Loucy (cell line): ENCODE data around the gene FOXQ1.

ENCODE experiments used
- H2AFZ ChIP-seq: fragments of 200-600 bp; sonication (generic); 2 replicates; pipeline ENCODE4 v1.6.0; 2016; ENCODE audit warnings: antibody characterized with exemption, mild to moderate bottlenecking, low read length, moderate library complexity
- H3F3A ChIP-seq: fragments of 200-600 bp; 2 replicates; pipeline ENCODE4 v1.6.0; 2016; ENCODE audit warnings: antibody characterized with exemption, low read depth, mild to moderate bottlenecking
- H3K27me3 ChIP-seq: fragments of 200-600 bp; sonication (generic); 2 replicates; pipeline ENCODE4 v1.6.1; 2014; ENCODE audit warnings: low read length, mild to moderate bottlenecking; ENCODE audit not compliant: insufficient read depth, poor library complexity, severe bottlenecking
- H3K36me3 ChIP-seq: fragments of 200-600 bp; sonication (generic); 2 replicates; pipeline ENCODE4 v1.6.1; 2016; ENCODE audit warnings: low read length; ENCODE audit not compliant: insufficient read depth
- H3K4me1 ChIP-seq: fragments of 200-600 bp; sonication (generic); 2 replicates; pipeline ENCODE4 v1.5.1; 2014; ENCODE audit warnings: low read length, mild to moderate bottlenecking; ENCODE audit not compliant: insufficient read depth, poor library complexity, severe bottlenecking
- H3K4me2 ChIP-seq: fragments of 200-600 bp; sonication (generic); 2 replicates; pipeline ENCODE4 v1.6.0; 2014; ENCODE audit warnings: antibody characterized with exemption, low read length, low read depth, mild to moderate bottlenecking; ENCODE audit not compliant: poor library complexity, severe bottlenecking
- H3K4me3 ChIP-seq: fragments of 200-600 bp; sonication (generic); 2 replicates; pipeline ENCODE4 v1.5.1; 2014; ENCODE audit warnings: low read length, mild to moderate bottlenecking, mixed read lengths; ENCODE audit not compliant: poor library complexity, severe bottlenecking
- H3K79me2 ChIP-seq: fragments of 200-600 bp; sonication (generic); 2 replicates; pipeline ENCODE4 v1.6.1; 2014; ENCODE audit warnings: low read length; ENCODE audit not compliant: insufficient read depth
- H3K9ac ChIP-seq: fragments of 200-600 bp; sonication (generic); 2 replicates; pipeline ENCODE4 v1.6.0; 2014; ENCODE audit warnings: mild to moderate bottlenecking, low read depth, low read length, moderate library complexity; ENCODE audit not compliant: poor library complexity, severe bottlenecking
- H3K9me2 ChIP-seq: fragments of 200-600 bp; sonication (generic); replicated peaks from 2 replicates; pipeline ENCODE4 v1.6.1; 2016; ENCODE audit warnings: low read depth, low read length, mixed read lengths
- H3K9me3 ChIP-seq: fragments of 200-600 bp; sonication (generic); 2 replicates; pipeline ENCODE4 v1.6.1; 2014; ENCODE audit warnings: mild to moderate bottlenecking, antibody characterized with exemption, low read length, low read depth; ENCODE audit not compliant: insufficient read depth
- H4K20me1 ChIP-seq: fragments of 200-600 bp; sonication (generic); 2 replicates; pipeline ENCODE4 v1.6.0; 2014; ENCODE audit warnings: antibody characterized with exemption, low read length, mild to moderate bottlenecking; ENCODE audit not compliant: insufficient read depth, poor library complexity, severe bottlenecking
- CTCF ChIP-seq: fragments of 200-600 bp; sonication (generic); conservative IDR thresholded peaks from 2 replicates; pipeline ENCODE4 v1.5.1; 2014; ENCODE audit warnings: mild to moderate bottlenecking, antibody characterized with exemption, low read length
- EZH2phosphoT487 ChIP-seq: fragments of 200-600 bp; IDR thresholded peaks from 2 replicates; pipeline ENCODE4 v1.6.1; 2018; ENCODE audit warnings: antibody characterized with exemption, mild to moderate bottlenecking, moderate library complexity, borderline replicate concordance

Gene FOXQ1

GRCh38 chr6:1285556-1285955, 26.3 kb upstream of the FOXQ1 start:
- H3K4me2 ChIP-seq = peak overlapping the region; percentile 6
- peaks cover 70% of the 10 kb centered on the region for H3K4me1 ChIP-seq
- no peaks in the 10 kb centered on the region for H3K36me3 ChIP-seq
- H4K20me1 ChIP-seq = no peaks in the 10 kb centered on the region
- H3K27me3 ChIP-seq = no peaks in the 10 kb centered on the region
- H2AFZ ChIP-seq = no peak overlapping the region
- no peak for TF ChIP-seq EZH2phosphoT487
- H3F3A ChIP-seq = 0 out of 2 replicates have a peak, but pooled peaks cover 3% of the 10 kb centered on the region
- no peaks in the 10 kb centered on the region for H3K9me2 ChIP-seq
- H3K79me2 ChIP-seq = no peaks in the 10 kb centered on the region
- no peaks in the 10 kb centered on the region for H3K9me3 ChIP-seq
- peak overlapping the region; percentile 18 for H3K9ac ChIP-seq
- no peak overlapping the region for H3K4me3 ChIP-seq

GRCh38 chr6:1285956-1286355, 25.9 kb upstream of the FOXQ1 start:
- no peak overlapping the region for H3K4me3 ChIP-seq
- no peaks in the 10 kb centered on the region for H3K79me2 ChIP-seq
- no peaks in the 10 kb centered on the region for H3K36me3 ChIP-seq
- no peaks in the 10 kb centered on the region for H3K9me3 ChIP-seq
- no peaks in the 10 kb centered on the region for H3K27me3 ChIP-seq
- TF ChIP-seq CTCF = no peak
- TF ChIP-seq EZH2phosphoT487 = no peak
- H2AFZ ChIP-seq = no peak overlapping the region
- 0 out of 2 replicates have a peak, but pooled peaks cover 3% of the 10 kb centered on the region for H3F3A ChIP-seq
- H3K4me1 ChIP-seq = peaks cover 70% of the 10 kb centered on the region
- no peaks in the 10 kb centered on the region for H4K20me1 ChIP-seq
- H3K4me2 ChIP-seq = peak overlapping the region; percentile 6
- H3K9me2 ChIP-seq = no peaks in the 10 kb centered on the region
- H3K9ac ChIP-seq = peak overlapping the region; percentile 18

- peaks cover 62% of the 10 kb centered on the region for H3K4me1 ChIP-seq
- no peak overlapping the region for H3K9ac ChIP-seq
- no peaks in the 10 kb centered on the region for H4K20me1 ChIP-seq
- no peaks in the 10 kb centered on the region for H3K9me3 ChIP-seq
- TF ChIP-seq CTCF (no peak), EZH2phosphoT487 (no peak)
- no peaks in the 10 kb centered on the region for H3K36me3 ChIP-seq
- no peak overlapping the region for H2AFZ ChIP-seq
- H3K9me2 ChIP-seq = no peaks in the 10 kb centered on the region
- no peak overlapping the region for H3K4me2 ChIP-seq
- no peaks in the 10 kb centered on the region for H3K79me2 ChIP-seq
- 0 out of 2 replicates have a peak, but pooled peaks cover 3% of the 10 kb centered on the region for H3F3A ChIP-seq
- H3K4me3 ChIP-seq = no peak overlapping the region
- H3K27me3 ChIP-seq = no peaks in the 10 kb centered on the region
Observed at GRCh38 chr6:1287103-1287591, 24.8 kb upstream of the FOXQ1 start.

- Histone ChIP-seq H3K4me2 (no peak overlapping the region), H3K79me2 (no peaks in the 10 kb centered on the region), H3K9ac (no peak overlapping the region), H3K4me1 (peaks cover 39% of the 10 kb centered on the region), H3K27me3 (no peaks in the 10 kb centered on the region), H3K9me2 (no peaks in the 10 kb centered on the region), H4K20me1 (no peaks in the 10 kb centered on the region), H3K4me3 (no peak overlapping the region), H3K9me3 (no peaks in the 10 kb centered on the region), H2AFZ (peak overlapping the region; percentile 3; the same call in 1 of the 2 replicates), H3F3A (no peaks in the 10 kb centered on the region), H3K36me3 (no peaks in the 10 kb centered on the region)
- TF ChIP-seq EZH2phosphoT487 (no peak), CTCF (no peak)
Observed at GRCh38 chr6:1290086-1290485, 21.8 kb upstream of the FOXQ1 start.
